ENCODE data around the gene GRXCR1. TPM values are rescaled to one million over a fixed set of nuclear protein-coding genes. Genes with fewer than 3 reads are reported as not detected.

The GRXCR1 gene
- total and polyA plus RNA-seq, 2 of the 4 experiments (the other 2 are of a cell fraction), result not detected

DNA sequence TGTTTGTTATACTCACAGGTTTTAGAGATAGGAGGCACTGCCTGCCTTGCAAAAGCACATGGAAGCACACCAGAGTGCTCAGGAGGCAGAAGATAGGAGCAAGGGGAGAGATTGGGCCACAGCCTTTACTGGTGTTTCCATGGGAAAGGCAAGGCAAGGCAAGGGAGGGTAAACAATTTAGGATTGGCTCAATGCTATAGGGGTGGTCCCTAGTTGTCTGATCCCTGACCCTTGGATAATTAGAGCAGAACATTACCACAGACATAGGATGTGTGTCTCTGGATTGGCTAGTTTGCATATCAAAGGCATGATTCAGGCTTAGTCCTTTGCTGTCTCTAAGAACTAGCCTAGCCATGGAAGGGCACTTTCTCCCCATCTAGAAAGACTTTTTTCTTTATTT, 36.1 kb downstream of the GRXCR1 start:
- intact Hi-C loops (cut with micrococcal nuclease), result no loop called here
- H4K5ac ChIP-seq (ENCODE audit: low read depth, low read length), result no peak overlapping the region
- POLR2A ChIA-PET (ENCODE audit: unreplicated experiment), result no interaction called here
- H3K4ac ChIP-seq (ENCODE audit: low read depth, low read length), result no peak overlapping the region
- H3K14ac ChIP-seq (replicated peaks; ENCODE audit: low read depth, low read length), result no peak overlapping the region
- CTCF ChIA-PET, result no interaction called here
- no peak overlapping the region for H2AK9ac ChIP-seq (replicated peaks; ENCODE audit: low read depth, low read length, poor library complexity)
- peaks cover 2% of the 10 kb centered on the region; the same call in 1 of the 2 replicates for H3K9me3 ChIP-seq (ENCODE audit: control insufficient read depth, insufficient read depth, low read length)
- no peak overlapping the region for H3K4me3 ChIP-seq (ENCODE audit: insufficient read depth, low read depth, low read length)
- H2BK5ac ChIP-seq (ENCODE audit: low read depth, low read length, poor library complexity, severe bottlenecking), result no peak overlapping the region
- no peak overlapping the region for H2BK120ac ChIP-seq (ENCODE audit: low read depth, low read length)
- DNase-seq (no peak), ATAC-seq (ENCODE audit: low read depth) (no peak)
- no peak overlapping the region for H3K56ac ChIP-seq (ENCODE audit: extremely low read depth, insufficient read depth, low read length)
- H3K9ac ChIP-seq (ENCODE audit: low read depth, low read length), result no peak overlapping the region
- no peaks in the 10 kb centered on the region for H3K27me3 ChIP-seq (ENCODE audit: control insufficient read depth, insufficient read depth, low read length)
- no peak for TF ChIP-seq POLR2A (IDR thresholded peaks at IDR 0.05; ENCODE audit: low read depth, low read length)
- TF ChIP-seq MAFK (IDR thresholded peaks at IDR 0.05; ENCODE audit: low read depth, low read length), result no peak
- no peak for TF ChIP-seq RFX5 (IDR thresholded peaks at IDR 0.05; ENCODE audit: low read depth, low read length)
- no peak for TF ChIP-seq RCOR1 (IDR thresholded peaks at IDR 0.05; ENCODE audit: insufficient replicate concordance, low read length)
- no peak for TF ChIP-seq FOS (IDR thresholded peaks at IDR 0.05; ENCODE audit: low read depth, low read length)
- TF ChIP-seq, protein P1, sequence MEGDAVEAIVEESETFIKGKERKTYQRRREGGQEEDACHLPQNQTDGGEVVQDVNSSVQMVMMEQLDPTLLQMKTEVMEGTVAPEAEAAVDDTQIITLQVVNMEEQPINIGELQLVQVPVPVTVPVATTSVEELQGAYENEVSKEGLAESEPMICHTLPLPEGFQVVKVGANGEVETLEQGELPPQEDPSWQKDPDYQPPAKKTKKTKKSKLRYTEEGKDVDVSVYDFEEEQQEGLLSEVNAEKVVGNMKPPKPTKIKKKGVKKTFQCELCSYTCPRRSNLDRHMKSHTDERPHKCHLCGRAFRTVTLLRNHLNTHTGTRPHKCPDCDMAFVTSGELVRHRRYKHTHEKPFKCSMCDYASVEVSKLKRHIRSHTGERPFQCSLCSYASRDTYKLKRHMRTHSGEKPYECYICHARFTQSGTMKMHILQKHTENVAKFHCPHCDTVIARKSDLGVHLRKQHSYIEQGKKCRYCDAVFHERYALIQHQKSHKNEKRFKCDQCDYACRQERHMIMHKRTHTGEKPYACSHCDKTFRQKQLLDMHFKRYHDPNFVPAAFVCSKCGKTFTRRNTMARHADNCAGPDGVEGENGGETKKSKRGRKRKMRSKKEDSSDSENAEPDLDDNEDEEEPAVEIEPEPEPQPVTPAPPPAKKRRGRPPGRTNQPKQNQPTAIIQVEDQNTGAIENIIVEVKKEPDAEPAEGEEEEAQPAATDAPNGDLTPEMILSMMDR (conservative IDR thresholded peaks at IDR 0.05; ENCODE audit: low read depth, low read length), result no peak
- no peak for TF ChIP-seq RAD21 (IDR thresholded peaks at IDR 0.05; ENCODE audit: low read length)
- TF ChIP-seq CHD1 (IDR thresholded peaks at IDR 0.05; ENCODE audit: low read depth, low read length), result no peak
- TF ChIP-seq CEBPB (IDR thresholded peaks at IDR 0.05; ENCODE audit: low read depth, low read length), result no peak
- TF ChIP-seq MXI1 (IDR thresholded peaks at IDR 0.05; ENCODE audit: borderline replicate concordance, low read depth, low read length), result no peak
- TF ChIP-seq MAZ (IDR thresholded peaks at IDR 0.05; ENCODE audit: borderline replicate concordance, low read depth, low read length), result no peak
- TF ChIP-seq SMC3 (IDR thresholded peaks at IDR 0.05; ENCODE audit: low read depth, low read length), result no peak
- TF ChIP-seq, protein P2, sequence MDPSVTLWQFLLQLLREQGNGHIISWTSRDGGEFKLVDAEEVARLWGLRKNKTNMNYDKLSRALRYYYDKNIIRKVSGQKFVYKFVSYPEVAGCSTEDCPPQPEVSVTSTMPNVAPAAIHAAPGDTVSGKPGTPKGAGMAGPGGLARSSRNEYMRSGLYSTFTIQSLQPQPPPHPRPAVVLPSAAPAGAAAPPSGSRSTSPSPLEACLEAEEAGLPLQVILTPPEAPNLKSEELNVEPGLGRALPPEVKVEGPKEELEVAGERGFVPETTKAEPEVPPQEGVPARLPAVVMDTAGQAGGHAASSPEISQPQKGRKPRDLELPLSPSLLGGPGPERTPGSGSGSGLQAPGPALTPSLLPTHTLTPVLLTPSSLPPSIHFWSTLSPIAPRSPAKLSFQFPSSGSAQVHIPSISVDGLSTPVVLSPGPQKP (IDR thresholded peaks at IDR 0.05; ENCODE audit: borderline replicate concordance, low read depth, low read length), result no peak
- TF ChIP-seq, protein P3, sequence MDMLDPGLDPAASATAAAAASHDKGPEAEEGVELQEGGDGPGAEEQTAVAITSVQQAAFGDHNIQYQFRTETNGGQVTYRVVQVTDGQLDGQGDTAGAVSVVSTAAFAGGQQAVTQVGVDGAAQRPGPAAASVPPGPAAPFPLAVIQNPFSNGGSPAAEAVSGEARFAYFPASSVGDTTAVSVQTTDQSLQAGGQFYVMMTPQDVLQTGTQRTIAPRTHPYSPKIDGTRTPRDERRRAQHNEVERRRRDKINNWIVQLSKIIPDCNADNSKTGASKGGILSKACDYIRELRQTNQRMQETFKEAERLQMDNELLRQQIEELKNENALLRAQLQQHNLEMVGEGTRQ (IDR thresholded peaks at IDR 0.05; ENCODE audit: low read depth, low read length), result no peak
- no peak for TF ChIP-seq BHLHE40 (IDR thresholded peaks at IDR 0.05; ENCODE audit: low read depth, low read length)
- no peak for TF ChIP-seq NFE2L2 (IDR thresholded peaks at IDR 0.05; ENCODE audit: low read depth, low read length)
- no peak overlapping the region for H2BK20ac ChIP-seq (ENCODE audit: low read depth, low read length)
- BruUV-seq (replicated peaks), result no TSS peak
- H3K18ac ChIP-seq (ENCODE audit: low read depth, low read length), result no peak overlapping the region
- no peak overlapping the region for H3K4me2 ChIP-seq (ENCODE audit: low read depth, low read length)
- H2BK15ac ChIP-seq (ENCODE audit: low read depth, low read length), result no peak overlapping the region
- no peak overlapping the region for H4K91ac ChIP-seq (ENCODE audit: insufficient read depth, low read depth, low read length)
- H3K79me1 ChIP-seq (ENCODE audit: low read depth in 1 of 2, low read length in 2 of 2), result no peaks in the 10 kb centered on the region
- no peaks in the 10 kb centered on the region for H3K36me3 ChIP-seq (ENCODE audit: control insufficient read depth, insufficient read depth, low read length)
- H3K9me1 ChIP-seq (ENCODE audit: insufficient read depth, low read length), result no peaks in the 10 kb centered on the region
- H4K8ac ChIP-seq (ENCODE audit: low read depth in 2 of 2, low read length in 2 of 2), result no peak overlapping the region
- in situ Hi-C loops (cut with MboI; ENCODE audit: low sequenced_read_pairs), result no loop called here
- H2AK5ac ChIP-seq (ENCODE audit: low read depth, low read length), result no peak overlapping the region
- dilution Hi-C loops (cut with HindIII; ENCODE audit: low sequenced_read_pairs, unreplicated experiment), result no loop called here
- H4K20me1 ChIP-seq (ENCODE audit: insufficient read depth, low read length), result no peaks in the 10 kb centered on the region
- H3K23ac ChIP-seq (ENCODE audit: low read depth, low read length), result no peak overlapping the region
- no peak overlapping the region for H2AFZ ChIP-seq (replicated peaks; ENCODE audit: low read length, poor library complexity)
- H3K27ac ChIP-seq (ENCODE audit: insufficient read depth, low read length), result no peak overlapping the region
- H3K4me1 ChIP-seq (ENCODE audit: control insufficient read depth, insufficient read depth, low read length), result no peaks in the 10 kb centered on the region

Data from IMR-90 (cell line).